HUDEP-2 (cell line): ENCODE measurements around the gene CTAGE15.
"Not testable (repeated sequence)": the region's sequence is repeated elsewhere in the genome, so short reads cannot be mapped to it uniquely, and the experiment has no call there.

ENCODE experiments used
- DNase-seq, 76 experiments: peaks; one replicate each; lab custom pipeline; 2025; ENCODE audit not compliant: unreplicated experiment in 76 of 76; lab: John Stamatoyannopoulos, UW

CTAGE15 gene

GRCh38 chr7:143571501-143571900 is at the start of gene CTAGE15:
CTAGE15 (plus strand) TSS chr7:143571801; CDS start chr7:143571818, 17 bp downstream.
- DNase-seq, result not testable (repeated sequence)

GRCh38 chr7:143522309-143522916 is 49.2 kb upstream of the CTAGE15 start:
- not testable (repeated sequence) for DNase-seq

- DNase-seq, result not testable (repeated sequence)
Observed at GRCh38 chr7:143531169-143531926, 40.3 kb upstream of the CTAGE15 start.

- not testable (repeated sequence) for DNase-seq
Observed at GRCh38 chr7:143531932-143532331, 39.7 kb upstream of the CTAGE15 start.

- DNase-seq, result not testable (repeated sequence)
Observed at GRCh38 chr7:143533213-143533839, 38.3 kb upstream of the CTAGE15 start.

GRCh38 chr7:143536443-143536842 is 35.2 kb upstream of the CTAGE15 start:
- DNase-seq, result not testable (repeated sequence)

- DNase-seq, result not testable (repeated sequence)
Observed at GRCh38 chr7:143543288-143544038, 28.1 kb upstream of the CTAGE15 start.

- DNase-seq, result not testable (repeated sequence)
Observed at GRCh38 chr7:143555968-143556367, 15.6 kb upstream of the CTAGE15 start.

GRCh38 chr7:143563306-143563705 is 8.3 kb upstream of the CTAGE15 start:
- DNase-seq, result not testable (repeated sequence)

- DNase-seq, result not testable (repeated sequence)
Observed at GRCh38 chr7:143566001-143566400, 5.6 kb upstream of the CTAGE15 start.

- DNase-seq, result not testable (repeated sequence)
Observed at GRCh38 chr7:143588183-143588582, 16.6 kb downstream of the CTAGE15 start.

GRCh38 chr7:143589897-143590296 is 18.3 kb downstream of the CTAGE15 start:
- not testable (repeated sequence) for DNase-seq

GRCh38 chr7:143598086-143598485 is 26.5 kb downstream of the CTAGE15 start:
- DNase-seq, result not testable (repeated sequence)

- not testable (repeated sequence) for DNase-seq
Observed at GRCh38 chr7:143603549-143603948, 31.9 kb downstream of the CTAGE15 start.

- not testable (repeated sequence) for DNase-seq
Observed at GRCh38 chr7:143606088-143606487, 34.5 kb downstream of the CTAGE15 start.

- not testable (repeated sequence) for DNase-seq
Observed at GRCh38 chr7:143615545-143615944, 43.9 kb downstream of the CTAGE15 start.

GRCh38 chr7:143617204-143617603 is 45.6 kb downstream of the CTAGE15 start:
- DNase-seq, result not testable (repeated sequence)

GRCh38 chr7:143620058-143620457 is 48.5 kb downstream of the CTAGE15 start:
- DNase-seq, result not testable (repeated sequence)

- not testable (repeated sequence) for DNase-seq
Observed at GRCh38 chr7:143620646-143621045, 49.0 kb downstream of the CTAGE15 start, which contains the start of gene TCAF2. TCAF2 (plus strand) TSS chr7:143620974.

- DNase-seq, result not testable (repeated sequence)
Observed at GRCh38 chr7:143621175-143621574, 49.6 kb downstream of the CTAGE15 start.

- not testable (repeated sequence) for DNase-seq
Observed at GRCh38 chr7:143622130-143622529, 50.5 kb downstream of the CTAGE15 start.
